HepG2 (cell line): ENCODE data around the gene RPP14.

Source experiments
- POLR2G ChIP-seq: fragments of 200-400 bp; formaldehyde crosslinking; IDR thresholded peaks from 2 replicates; pipeline ENCODE4 v1.6.1; 2018; ENCODE audit warnings: mild to moderate bottlenecking, low read depth, low read length, moderate library complexity
- REST ChIP-seq, 2 experiments: IDR thresholded peaks; 2 replicates each; pipeline ENCODE4 v1.6.1; 2011 to 2012; ENCODE audit warnings: low read length in 2 of 2, borderline replicate concordance in 1 of 2, low read depth in 1 of 2, mild to moderate bottlenecking in 1 of 2, moderate library complexity in 1 of 2
- SAFB2 ChIP-seq: sonication (generic); formaldehyde crosslinking; IDR thresholded peaks from 2 replicates; pipeline ENCODE4 v1.5.1; 2020; ENCODE audit warnings: missing genetic modification reagents, low read depth, mild to moderate bottlenecking, borderline replicate concordance
- SUZ12 ChIP-seq: fragments of 150-350 bp; IDR thresholded peaks from 2 replicates; pipeline ENCODE4 v1.6.1; 2014; ENCODE audit warnings: low read depth, low read length
- ZBTB20 ChIP-seq: sonication (generic); formaldehyde crosslinking; IDR thresholded peaks from 2 replicates; pipeline ENCODE4 v1.8.1; 2023; ENCODE audit warnings: missing genetic modification reagents, low read depth, mild to moderate bottlenecking, borderline replicate concordance
- ZBTB49 ChIP-seq: sonication (generic); formaldehyde crosslinking; IDR thresholded peaks from 2 replicates; pipeline ENCODE4 v1.4.0; 2020; ENCODE audit warnings: missing genetic modification reagents, borderline replicate concordance
- ZNF510 ChIP-seq: sonication (generic); formaldehyde crosslinking; IDR thresholded peaks from 2 replicates; pipeline ENCODE4 v1.4.0; 2020; ENCODE audit warnings: low read depth, mild to moderate bottlenecking, missing genetic modification reagents
- ZNF781 ChIP-seq: sonication (generic); formaldehyde crosslinking; IDR thresholded peaks from 2 replicates; pipeline ENCODE4 v1.5.1; 2020; ENCODE audit warnings: borderline replicate concordance, mild to moderate bottlenecking, missing genetic modification reagents; ENCODE audit errors: not compliant biosample characterization
- TF ChIP-seq, protein P1 (sequence below): sonication (generic); formaldehyde crosslinking; IDR thresholded peaks from 2 replicates; pipeline ENCODE4 v1.5.0; 2020; ENCODE audit warnings: mild to moderate bottlenecking, missing genetic modification reagents, moderate library complexity
- TF ChIP-seq, protein P2 (sequence below): IDR thresholded peaks from 2 replicates; pipeline ENCODE4 v1.6.1; 2016; ENCODE audit warnings: missing compliant biosample characterization, missing genetic modification reagents, borderline replicate concordance

DNA sequence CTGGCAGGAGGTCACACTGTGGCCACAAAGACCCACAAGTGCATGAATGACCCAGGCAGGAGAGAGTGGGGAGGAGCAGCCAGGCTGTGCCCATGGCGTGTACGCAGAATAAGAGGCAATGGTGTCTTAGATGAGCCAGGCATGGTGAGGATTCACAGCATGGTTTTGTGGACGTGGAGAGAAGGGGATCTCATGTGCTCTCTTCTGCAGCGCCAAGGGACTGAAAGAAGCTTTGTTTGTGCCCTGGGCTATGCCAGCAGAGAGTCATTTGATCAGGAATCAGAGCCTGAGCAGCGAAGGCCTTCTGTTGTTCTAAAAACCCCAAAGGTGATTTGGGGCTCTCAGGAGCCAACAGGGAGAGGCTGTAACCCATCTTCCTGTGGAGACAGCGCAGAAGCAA lies 18.7 kb upstream of the RPP14 start:
- TF ChIP-seq SAFB2 (CRISPR knock-in tag): no peak
- TF ChIP-seq, protein P1, sequence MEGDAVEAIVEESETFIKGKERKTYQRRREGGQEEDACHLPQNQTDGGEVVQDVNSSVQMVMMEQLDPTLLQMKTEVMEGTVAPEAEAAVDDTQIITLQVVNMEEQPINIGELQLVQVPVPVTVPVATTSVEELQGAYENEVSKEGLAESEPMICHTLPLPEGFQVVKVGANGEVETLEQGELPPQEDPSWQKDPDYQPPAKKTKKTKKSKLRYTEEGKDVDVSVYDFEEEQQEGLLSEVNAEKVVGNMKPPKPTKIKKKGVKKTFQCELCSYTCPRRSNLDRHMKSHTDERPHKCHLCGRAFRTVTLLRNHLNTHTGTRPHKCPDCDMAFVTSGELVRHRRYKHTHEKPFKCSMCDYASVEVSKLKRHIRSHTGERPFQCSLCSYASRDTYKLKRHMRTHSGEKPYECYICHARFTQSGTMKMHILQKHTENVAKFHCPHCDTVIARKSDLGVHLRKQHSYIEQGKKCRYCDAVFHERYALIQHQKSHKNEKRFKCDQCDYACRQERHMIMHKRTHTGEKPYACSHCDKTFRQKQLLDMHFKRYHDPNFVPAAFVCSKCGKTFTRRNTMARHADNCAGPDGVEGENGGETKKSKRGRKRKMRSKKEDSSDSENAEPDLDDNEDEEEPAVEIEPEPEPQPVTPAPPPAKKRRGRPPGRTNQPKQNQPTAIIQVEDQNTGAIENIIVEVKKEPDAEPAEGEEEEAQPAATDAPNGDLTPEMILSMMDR (CRISPR knock-in tag): no peak
- no peak for TF ChIP-seq ZBTB49 (CRISPR knock-in tag)
- no peak for TF ChIP-seq ZNF781 (CRISPR knock-in tag)
- no peak for TF ChIP-seq REST (IDR thresholded peaks at IDR 0.05; ENCODE audit: borderline replicate concordance in 1 of 2, low read depth in 1 of 2, low read length in 2 of 2)
- TF ChIP-seq POLR2G: no peak
- no peak for TF ChIP-seq SUZ12
- TF ChIP-seq ZBTB20 (CRISPR knock-in tag): no peak
- TF ChIP-seq, protein P2, sequence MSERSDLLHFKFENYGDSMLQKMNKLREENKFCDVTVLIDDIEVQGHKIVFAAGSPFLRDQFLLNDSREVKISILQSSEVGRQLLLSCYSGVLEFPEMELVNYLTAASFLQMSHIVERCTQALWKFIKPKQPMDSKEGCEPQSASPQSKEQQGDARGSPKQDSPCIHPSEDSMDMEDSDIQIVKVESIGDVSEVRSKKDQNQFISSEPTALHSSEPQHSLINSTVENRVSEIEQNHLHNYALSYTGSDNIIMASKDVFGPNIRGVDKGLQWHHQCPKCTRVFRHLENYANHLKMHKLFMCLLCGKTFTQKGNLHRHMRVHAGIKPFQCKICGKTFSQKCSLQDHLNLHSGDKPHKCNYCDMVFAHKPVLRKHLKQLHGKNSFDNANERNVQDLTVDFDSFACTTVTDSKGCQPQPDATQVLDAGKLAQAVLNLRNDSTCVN (CRISPR knock-in tag): no peak
- TF ChIP-seq ZNF510: no peak
